Skin epidermis (tissue), 12 donors: Measurements from ENCODE around the gene LIPC.

Experiments used
- H3K27ac ChIP-seq, 21 experiments: fragments of 200-600 bp; sonication (generic) in 11 of 21; one replicate each; pipeline ENCODE4 v1.5.0; 2020; ENCODE audit warnings: mild to moderate bottlenecking in 3 of 21, inconsistent platforms in 2 of 21, moderate library complexity in 2 of 21
- H3K4me3 ChIP-seq, 7 experiments: fragments of 200-600 bp; sonication (generic) in 2 of 7; one replicate each; pipeline ENCODE4 v1.5.0; 2020; ENCODE audit warnings: inconsistent platforms in 2 of 7, mild to moderate bottlenecking in 2 of 7, moderate library complexity in 1 of 7

LIPC gene

GRCh38 chr15:58504674-58505234, 73.0 kb downstream of the LIPC start:
- no peak overlapping the region for H3K27ac ChIP-seq
- H3K4me3 ChIP-seq = no peak overlapping the region

GRCh38 chr15:58505581-58505980, 73.8 kb downstream of the LIPC start:
- H3K27ac ChIP-seq = peak overlapping the region in 8 of 21 experiments; percentile 1 to 63 (median 28)

GRCh38 chr15:58506064-58506490, 74.3 kb downstream of the LIPC start:
- H3K4me3 ChIP-seq = no peak overlapping the region
- peak overlapping the region in 13 of 21 experiments; percentile 0 to 63 (median 44) for H3K27ac ChIP-seq

More at GRCh38 chr15:58505581-58505980, 73.8 kb downstream of the LIPC start:
- no peak overlapping the region for H3K4me3 ChIP-seq

- H3K27ac ChIP-seq = peak overlapping the region in 10 of 21 experiments; percentile 0 to 63 (median 44)
Observed at GRCh38 chr15:58506783-58507668, 75.2 kb downstream of the LIPC start.

GRCh38 chr15:58509556-58509955, 77.8 kb downstream of the LIPC start:
- Histone ChIP-seq H3K4me3 (no peak overlapping the region), H3K27ac (no peak overlapping the region)

More at GRCh38 chr15:58506783-58507668, 75.2 kb downstream of the LIPC start:
- H3K4me3 ChIP-seq = no peak overlapping the region

GRCh38 chr15:58510715-58511598, 79.2 kb downstream of the LIPC start:
- Histone ChIP-seq H3K27ac (no peak overlapping the region), H3K4me3 (no peak overlapping the region)

- no peak overlapping the region for H3K4me3 ChIP-seq
- H3K27ac ChIP-seq = no peak overlapping the region
Observed at GRCh38 chr15:58511599-58511987, 79.8 kb downstream of the LIPC start.

GRCh38 chr15:58512522-58512921, 80.7 kb downstream of the LIPC start:
- no peak overlapping the region for H3K27ac ChIP-seq

GRCh38 chr15:58513008-58513407, 81.2 kb downstream of the LIPC start:
- Histone ChIP-seq H3K4me3 (no peak overlapping the region), H3K27ac (no peak overlapping the region)

More at GRCh38 chr15:58512522-58512921, 80.7 kb downstream of the LIPC start:
- no peak overlapping the region for H3K4me3 ChIP-seq

GRCh38 chr15:58513726-58514336, 82.0 kb downstream of the LIPC start:
- Histone ChIP-seq H3K27ac (no peak overlapping the region), H3K4me3 (no peak overlapping the region)

GRCh38 chr15:58515807-58516206, 84.0 kb downstream of the LIPC start:
- H3K27ac ChIP-seq = no peak overlapping the region
- no peak overlapping the region for H3K4me3 ChIP-seq

GRCh38 chr15:58517252-58517681, 85.5 kb downstream of the LIPC start:
- Histone ChIP-seq H3K4me3 (no peak overlapping the region), H3K27ac (peak overlapping the region in 7 of 21 experiments; percentile 3 to 67 (median 37))

GRCh38 chr15:58517682-58518525, 86.1 kb downstream of the LIPC start:
- H3K27ac ChIP-seq = peak overlapping the region in 7 of 21 experiments; percentile 3 to 67 (median 37)
- H3K4me3 ChIP-seq = no peak overlapping the region

GRCh38 chr15:58518626-58519025, 86.8 kb downstream of the LIPC start:
- no peak overlapping the region for H3K4me3 ChIP-seq
- H3K27ac ChIP-seq = peak overlapping the region in 1 of 21 experiments; percentile 67

- Histone ChIP-seq H3K4me3 (no peak overlapping the region), H3K27ac (no peak overlapping the region)
Observed at GRCh38 chr15:58519516-58519915, 87.7 kb downstream of the LIPC start.

- no peak overlapping the region for H3K4me3 ChIP-seq
Observed at GRCh38 chr15:58520464-58520863, 88.7 kb downstream of the LIPC start.

GRCh38 chr15:58520936-58521292, 89.1 kb downstream of the LIPC start:
- Histone ChIP-seq H3K4me3 (no peak overlapping the region), H3K27ac (peak overlapping the region in 17 of 21 experiments; percentile 8 to 82 (median 64))

More at GRCh38 chr15:58520464-58520863, 88.7 kb downstream of the LIPC start:
- peak overlapping the region in 11 of 21 experiments; percentile 8 to 82 (median 65) for H3K27ac ChIP-seq

- Histone ChIP-seq H3K27ac (peak overlapping the region in 17 of 21 experiments; percentile 37 to 82 (median 69)), H3K4me3 (no peak overlapping the region)
Observed at GRCh38 chr15:58521293-58521991, 89.7 kb downstream of the LIPC start.
